ENCODE data around the gene MEPCE. TPM values are rescaled to one million over a fixed set of nuclear protein-coding genes. Genes with fewer than 3 reads are reported as not detected.

MEPCE gene
- total RNA-seq, 1 experiment from 2014 or later, result 43.3 TPM

DNA sequence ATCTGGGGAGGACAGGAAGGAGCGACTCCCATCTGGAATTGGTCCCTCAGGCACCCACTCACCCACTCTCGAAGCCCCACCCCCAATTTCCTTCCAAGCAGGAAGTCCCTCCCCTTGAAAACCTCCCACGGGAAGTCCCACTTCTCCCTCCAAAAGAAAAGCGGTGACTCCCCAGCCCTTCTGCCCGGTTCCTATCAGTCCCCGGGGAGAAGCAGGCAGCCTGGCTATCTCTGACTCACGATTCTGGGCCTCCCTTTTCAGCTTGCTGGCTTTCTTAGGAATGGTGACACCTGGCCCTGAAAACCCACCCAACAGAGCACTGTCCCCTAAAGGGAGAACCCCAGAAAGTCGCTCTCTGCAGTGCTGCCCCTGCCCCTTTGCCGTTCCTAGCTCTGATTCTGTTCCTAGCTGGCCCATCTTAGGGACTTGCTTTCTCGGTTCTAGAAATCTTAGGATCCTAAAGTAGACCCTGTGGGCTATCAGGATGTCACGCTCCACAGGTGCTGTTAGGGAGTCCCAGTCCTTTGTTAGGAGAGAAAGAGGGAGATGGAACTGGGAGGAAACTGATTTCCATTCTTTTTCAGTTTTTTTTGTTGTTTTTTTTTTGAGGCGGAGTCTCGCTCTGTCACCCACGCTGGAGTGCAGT, 43.3 kb downstream of the MEPCE start:
- no peak overlapping the region for H3K4me3 ChIP-seq (ENCODE audit: low read depth, low read length)
- POLR2A ChIA-PET, result no interaction called here
- no peak overlapping the region for H3K4me3 Mint-ChIP-seq (ENCODE audit: unreplicated experiment)
- intact Hi-C loops (cut with micrococcal nuclease; ENCODE audit: unreplicated experiment), result no loop called here
- H3K36me3 Mint-ChIP-seq (ENCODE audit: insufficient read depth, unreplicated experiment), result peaks cover 10% of the 10 kb centered on the region
- H3K9me3 Mint-ChIP-seq (ENCODE audit: unreplicated experiment), result no peaks in the 10 kb centered on the region
- no peaks in the 10 kb centered on the region for H3K27me3 ChIP-seq (replicated peaks; ENCODE audit: control insufficient read depth, insufficient read depth, low read length)
- no peaks in the 10 kb centered on the region for H3K27me3 Mint-ChIP-seq (ENCODE audit: insufficient read depth, unreplicated experiment)
- H3K36me3 ChIP-seq (ENCODE audit: control insufficient read depth, insufficient read depth, low read length), result 0 out of 2 replicates have a peak, but pooled peaks cover 1% of the 10 kb centered on the region
- peaks cover 15% of the 10 kb centered on the region for H3K4me1 Mint-ChIP-seq (ENCODE audit: low read depth, unreplicated experiment)
- TF ChIP-seq, protein P1, sequence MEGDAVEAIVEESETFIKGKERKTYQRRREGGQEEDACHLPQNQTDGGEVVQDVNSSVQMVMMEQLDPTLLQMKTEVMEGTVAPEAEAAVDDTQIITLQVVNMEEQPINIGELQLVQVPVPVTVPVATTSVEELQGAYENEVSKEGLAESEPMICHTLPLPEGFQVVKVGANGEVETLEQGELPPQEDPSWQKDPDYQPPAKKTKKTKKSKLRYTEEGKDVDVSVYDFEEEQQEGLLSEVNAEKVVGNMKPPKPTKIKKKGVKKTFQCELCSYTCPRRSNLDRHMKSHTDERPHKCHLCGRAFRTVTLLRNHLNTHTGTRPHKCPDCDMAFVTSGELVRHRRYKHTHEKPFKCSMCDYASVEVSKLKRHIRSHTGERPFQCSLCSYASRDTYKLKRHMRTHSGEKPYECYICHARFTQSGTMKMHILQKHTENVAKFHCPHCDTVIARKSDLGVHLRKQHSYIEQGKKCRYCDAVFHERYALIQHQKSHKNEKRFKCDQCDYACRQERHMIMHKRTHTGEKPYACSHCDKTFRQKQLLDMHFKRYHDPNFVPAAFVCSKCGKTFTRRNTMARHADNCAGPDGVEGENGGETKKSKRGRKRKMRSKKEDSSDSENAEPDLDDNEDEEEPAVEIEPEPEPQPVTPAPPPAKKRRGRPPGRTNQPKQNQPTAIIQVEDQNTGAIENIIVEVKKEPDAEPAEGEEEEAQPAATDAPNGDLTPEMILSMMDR (IDR thresholded peaks at IDR 0.05; ENCODE audit: insufficient read depth in 1 of 2, low read depth in 1 of 2, low read length in 1 of 2, severe bottlenecking in 1 of 2, unreplicated experiment in 1 of 2), result no peak
- DNase-seq, result no peak
- H3K4me1 ChIP-seq, result peaks cover 4% of the 10 kb centered on the region; the same call in 1 of the 2 replicates
- no peaks in the 10 kb centered on the region for H3K9me3 ChIP-seq
- BruUV-seq (replicated peaks), result no TSS peak
- CTCF ChIA-PET, result interaction anchor here (0.6 kb wide), 1 partner anchor 11 kb away, joined by 4 read pairs; no protein-coding TSS in a partner anchor
- H3K27ac Mint-ChIP-seq (ENCODE audit: unreplicated experiment), result no peak overlapping the region

DNA sequence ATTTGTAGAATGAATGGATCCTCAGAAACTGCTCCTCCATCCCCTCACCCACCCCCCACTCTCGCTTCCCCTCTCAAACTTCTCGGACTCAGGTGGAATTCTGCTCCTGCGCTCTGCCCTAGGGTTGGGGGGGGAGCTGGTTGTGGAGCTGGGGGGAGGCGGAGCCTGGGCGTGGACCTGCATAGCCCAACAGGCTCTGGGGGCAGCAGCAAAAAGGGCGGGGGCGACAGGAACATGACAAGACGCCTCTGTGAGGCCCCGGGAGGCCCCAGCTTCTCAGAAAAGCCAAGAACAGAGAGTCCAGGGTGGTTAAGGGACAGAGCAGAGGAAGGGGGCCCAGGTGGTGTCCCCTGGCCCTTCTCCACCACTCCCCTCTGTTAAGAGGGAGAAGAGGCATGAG, 45.9 kb downstream of the MEPCE start:
- intact Hi-C loops (cut with micrococcal nuclease; ENCODE audit: unreplicated experiment), result no loop called here
- TF ChIP-seq, protein P1 (IDR thresholded peaks at IDR 0.05; ENCODE audit: insufficient read depth in 1 of 2, low read depth in 1 of 2, low read length in 1 of 2, severe bottlenecking in 1 of 2, unreplicated experiment in 1 of 2), result no peak
- Histone ChIP-seq H3K4me3 (ENCODE audit: low read depth, low read length) (no peak overlapping the region), H3K9me3 (no peaks in the 10 kb centered on the region), H3K27me3 (replicated peaks; ENCODE audit: control insufficient read depth, insufficient read depth, low read length) (no peaks in the 10 kb centered on the region), H3K36me3 (ENCODE audit: control insufficient read depth, insufficient read depth, low read length) (0 out of 2 replicates have a peak, but pooled peaks cover 1% of the 10 kb centered on the region), H3K4me1 (no peaks in the 10 kb centered on the region)
- DNase-seq, result no peak
- no peaks in the 10 kb centered on the region for H3K27me3 Mint-ChIP-seq (ENCODE audit: insufficient read depth, unreplicated experiment)
- peaks cover 22% of the 10 kb centered on the region for H3K4me1 Mint-ChIP-seq (ENCODE audit: low read depth, unreplicated experiment)
- no peak overlapping the region for H3K27ac Mint-ChIP-seq (ENCODE audit: unreplicated experiment)
- CTCF ChIA-PET, result interaction anchor here (0.6 kb wide), 1 partner anchor 11 kb away, joined by 3 read pairs; no protein-coding TSS in a partner anchor
- BruUV-seq (replicated peaks), result no TSS peak
- H3K36me3 Mint-ChIP-seq (ENCODE audit: insufficient read depth, unreplicated experiment), result peaks cover 20% of the 10 kb centered on the region
- POLR2A ChIA-PET, result no interaction called here
- H3K9me3 Mint-ChIP-seq (ENCODE audit: unreplicated experiment), result no peaks in the 10 kb centered on the region
- peak overlapping the region; percentile 8 for H3K4me3 Mint-ChIP-seq (ENCODE audit: unreplicated experiment)

DNA sequence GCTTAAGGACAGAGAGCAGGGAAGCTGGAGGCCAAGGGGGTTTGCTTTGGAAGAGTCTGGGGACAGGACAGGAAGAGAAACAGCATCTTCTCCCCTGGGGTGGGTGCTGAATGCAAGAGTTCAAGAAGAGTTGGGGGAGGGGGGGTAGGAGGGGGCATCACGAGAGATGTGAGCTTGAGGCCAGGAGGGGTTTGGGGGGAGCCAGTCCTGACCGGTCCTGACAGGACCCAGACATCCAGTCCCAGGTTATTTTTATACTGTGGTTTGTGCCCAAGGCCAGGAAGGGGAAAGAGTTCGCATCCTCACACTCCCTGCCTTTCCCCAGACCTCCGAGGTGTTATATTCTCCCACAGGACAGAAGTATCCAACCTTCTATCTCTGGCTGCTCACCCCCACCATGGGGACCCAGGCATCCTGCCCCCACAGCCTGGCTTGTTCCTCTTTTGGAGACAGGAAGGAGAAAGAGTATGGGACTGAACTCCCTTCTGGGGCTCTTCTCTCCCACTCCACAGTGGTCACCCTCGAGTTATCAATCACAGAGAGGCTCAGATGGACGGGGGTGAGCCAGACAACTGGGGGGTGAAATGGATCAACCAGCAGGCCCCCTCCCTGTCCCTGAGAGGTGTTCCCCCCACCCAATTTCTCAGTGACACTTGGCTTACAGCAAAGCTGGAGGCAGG, 46.6 kb downstream of the MEPCE start:
- CTCF ChIA-PET, result no interaction called here
- intact Hi-C loops (cut with micrococcal nuclease; ENCODE audit: unreplicated experiment), result no loop called here

More for the DNA sequence above, 46.6 kb downstream of the MEPCE start:
- Histone ChIP-seq H3K4me3 (ENCODE audit: low read depth, low read length) (no peak overlapping the region), H3K4me1 (no peaks in the 10 kb centered on the region), H3K27me3 (replicated peaks; ENCODE audit: control insufficient read depth, insufficient read depth, low read length) (no peaks in the 10 kb centered on the region), H3K9me3 (no peaks in the 10 kb centered on the region), H3K36me3 (ENCODE audit: control insufficient read depth, insufficient read depth, low read length) (0 out of 2 replicates have a peak, but pooled peaks cover 1% of the 10 kb centered on the region)
- peaks cover 22% of the 10 kb centered on the region for H3K4me1 Mint-ChIP-seq (ENCODE audit: low read depth, unreplicated experiment)
- peak overlapping the region; percentile 8 for H3K4me3 Mint-ChIP-seq (ENCODE audit: unreplicated experiment)
- H3K27me3 Mint-ChIP-seq (ENCODE audit: insufficient read depth, unreplicated experiment), result no peaks in the 10 kb centered on the region
- POLR2A ChIA-PET, result no interaction called here
- no TSS peak for BruUV-seq (replicated peaks)
- no peaks in the 10 kb centered on the region for H3K9me3 Mint-ChIP-seq (ENCODE audit: unreplicated experiment)
- H3K36me3 Mint-ChIP-seq (ENCODE audit: insufficient read depth, unreplicated experiment), result peaks cover 20% of the 10 kb centered on the region
- TF ChIP-seq, protein P1 (IDR thresholded peaks at IDR 0.05; ENCODE audit: insufficient read depth in 1 of 2, low read depth in 1 of 2, low read length in 1 of 2, severe bottlenecking in 1 of 2, unreplicated experiment in 1 of 2), result no peak
- no peak for DNase-seq
- H3K27ac Mint-ChIP-seq (ENCODE audit: unreplicated experiment), result no peak overlapping the region

All from Caco-2 (cell line).